Tibial artery (tissue), 4 donors: ENCODE results near the gene CLOCK.

Source experiments
- DNase-seq, 2 donors: peaks; one replicate each; pipeline ENCODE4 v3.0.0-alpha.2; 2019
- H3K27ac ChIP-seq, 2 donors: fragments of 200-600 bp; sonication (generic) in 1 of 2; 1 replicate in 1 of 2; 2 replicates in 1 of 2; pipeline ENCODE4 v1.5.1; 2018 to 2019; ENCODE audit warnings: mild to moderate bottlenecking in 1 of 2
- H3K27me3 ChIP-seq, 2 donors: fragments of 200-600 bp; sonication (generic) in 1 of 2; one replicate each; pipeline versions ENCODE4 v1.5.1 to v1.6.0; 2016 to 2019
- H3K36me3 ChIP-seq, 3 donors: fragments of 200-600 bp; sonication (generic) in 2 of 3; one replicate each; pipeline ENCODE4 v1.5.1; 2016 to 2019; ENCODE audit warnings: mild to moderate bottlenecking in 2 of 3
- H3K4me1 ChIP-seq, 4 donors: fragments of 200-600 bp; sonication (generic) in 2 of 4; 1 replicate in 3 of 4; 2 replicates in 1 of 4; pipeline ENCODE4 v1.5.1; 2016 to 2019
- H3K4me3 ChIP-seq, 2 donors: fragments of 200-600 bp; sonication (generic) in 1 of 2; 1 replicate in 1 of 2; 2 replicates in 1 of 2; pipeline ENCODE4 v1.5.1; 2018 to 2019; ENCODE audit warnings: mild to moderate bottlenecking in 2 of 2
- H3K9me3 ChIP-seq, 3 donors: fragments of 200-600 bp; sonication (generic) in 1 of 3; one replicate each; pipeline ENCODE4 v1.5.1; 2016 to 2019
- CTCF ChIP-seq, 2 experiments: fragments of 200-600 bp in 1 of 2; fragments of 450-650 bp in 1 of 2; IDR thresholded peaks; one replicate each; pipeline ENCODE4 v1.5.1; 2017 to 2019; ENCODE audit warnings: antibody characterized with exemption in 2 of 2, mild to moderate bottlenecking in 1 of 2, moderate library complexity in 1 of 2
- intact Hi-C: fragments of 100-400 bp; cut with DNase I; formaldehyde crosslinking; loops from one replicate; pipeline ENCODE4 v1.15.0; 2023; ENCODE audit warnings: low total_unique reads

CLOCK gene

GRCh38 chr4:55539658-55540057 is 7.1 kb downstream of the CLOCK start:
- H3K9me3 ChIP-seq: no peaks in the 10 kb centered on the region
- no peak for DNase-seq
- H3K4me1 ChIP-seq: peaks cover 0 to 5% (median under 1%) of the 10 kb centered on the region in 4 donors
- intact Hi-C loops: no loop called here
- no peak for TF ChIP-seq CTCF (IDR thresholded peaks at IDR 0.05)
- no peak overlapping the region for H3K4me3 ChIP-seq
- H3K27me3 ChIP-seq: no peaks in the 10 kb centered on the region
- no peak overlapping the region for H3K27ac ChIP-seq
- no peaks in the 10 kb centered on the region for H3K36me3 ChIP-seq

GRCh38 chr4:55538531-55538930 is 8.2 kb downstream of the CLOCK start:
- no peak for TF ChIP-seq CTCF (IDR thresholded peaks at IDR 0.05)
- no peaks in the 10 kb centered on the region for H3K4me1 ChIP-seq
- no peak overlapping the region for H3K4me3 ChIP-seq
- intact Hi-C loops: no loop called here
- H3K27ac ChIP-seq: no peak overlapping the region
- DNase-seq: no peak
- no peaks in the 10 kb centered on the region for H3K36me3 ChIP-seq
- H3K27me3 ChIP-seq: no peaks in the 10 kb centered on the region
- peaks cover 0 to 2% (median 0%) of the 10 kb centered on the region in 3 donors for H3K9me3 ChIP-seq

GRCh38 chr4:55534306-55534705 is 12.4 kb downstream of the CLOCK start:
- no peaks in the 10 kb centered on the region for H3K27me3 ChIP-seq
- no peak for DNase-seq
- no peak overlapping the region for H3K27ac ChIP-seq
- intact Hi-C loops: no loop called here
- no peak for TF ChIP-seq CTCF (IDR thresholded peaks at IDR 0.05)
- H3K4me1 ChIP-seq: no peaks in the 10 kb centered on the region
- no peaks in the 10 kb centered on the region for H3K36me3 ChIP-seq
- peaks cover 0 to 8% (median 0%) of the 10 kb centered on the region in 3 donors for H3K9me3 ChIP-seq
- no peak overlapping the region for H3K4me3 ChIP-seq

GRCh38 chr4:55530691-55531090 is 16.0 kb downstream of the CLOCK start:
- TF ChIP-seq CTCF (IDR thresholded peaks at IDR 0.05): no peak
- intact Hi-C loops: no loop called here
- Histone ChIP-seq H3K9me3 (peaks cover 0 to 8% (median 0%) of the 10 kb centered on the region in 3 donors), H3K27ac (no peak overlapping the region), H3K27me3 (no peaks in the 10 kb centered on the region), H3K36me3 (no peaks in the 10 kb centered on the region), H3K4me3 (no peak overlapping the region), H3K4me1 (no peaks in the 10 kb centered on the region)
- no peak for DNase-seq

- TF ChIP-seq CTCF (IDR thresholded peaks at IDR 0.05): no peak
Observed at GRCh38 chr4:55530167-55530566, 16.5 kb downstream of the CLOCK start.

GRCh38 chr4:55528491-55528890 is 18.2 kb downstream of the CLOCK start:
- H3K27me3 ChIP-seq: no peaks in the 10 kb centered on the region
- H3K4me3 ChIP-seq: no peak overlapping the region
- intact Hi-C loops: no loop called here
- no peaks in the 10 kb centered on the region for H3K4me1 ChIP-seq
- no peak overlapping the region for H3K27ac ChIP-seq
- H3K36me3 ChIP-seq: no peaks in the 10 kb centered on the region
- no peak for DNase-seq
- no peak for TF ChIP-seq CTCF (IDR thresholded peaks at IDR 0.05)
- H3K9me3 ChIP-seq: peaks cover 0 to 5% (median 0%) of the 10 kb centered on the region in 3 donors

More at GRCh38 chr4:55530167-55530566, 16.5 kb downstream of the CLOCK start:
- no peaks in the 10 kb centered on the region for H3K36me3 ChIP-seq
- no peaks in the 10 kb centered on the region for H3K27me3 ChIP-seq
- H3K4me3 ChIP-seq: no peak overlapping the region
- peaks cover 0 to 8% (median 0%) of the 10 kb centered on the region in 3 donors for H3K9me3 ChIP-seq
- intact Hi-C loops: no loop called here
- DNase-seq: no peak
- no peak overlapping the region for H3K27ac ChIP-seq
- no peaks in the 10 kb centered on the region for H3K4me1 ChIP-seq
